Measurements from ENCODE around the gene TULP3. TPM values are rescaled to one million over a fixed set of nuclear protein-coding genes. Genes with fewer than 3 reads are reported as not detected.
"Not testable (repeated sequence)": the region's sequence is repeated elsewhere in the genome, so short reads cannot be mapped to it uniquely, and the experiment has no call there.

TULP3 gene
- total RNA-seq, 1 experiment from 2014 or later, result 11.7 TPM

GRCh38 chr12:2862876-2863275 lies 27.8 kb upstream of the TULP3 start:
- Histone ChIP-seq H3K79me2 (ENCODE audit: low read length) (no peaks in the 10 kb centered on the region), H3K4me2 (ENCODE audit: low read depth, low read length, poor library complexity, severe bottlenecking) (no peak overlapping the region), H3K27me3 (ENCODE audit: low read length) (no peaks in the 10 kb centered on the region), H3K27ac (ENCODE audit: low read length) (no peak overlapping the region), H3K9ac (ENCODE audit: low read length) (no peak overlapping the region), H2AFZ (ENCODE audit: low read length) (no peak overlapping the region), H4K20me1 (ENCODE audit: insufficient read depth, low read depth, low read length) (no peaks in the 10 kb centered on the region), H3K36me3 (ENCODE audit: insufficient read depth, low read length) (peaks cover 32% of the 10 kb centered on the region), H3K9me2 (replicated peaks; ENCODE audit: insufficient read depth, low read length) (no peaks in the 10 kb centered on the region), H3K9me3 (ENCODE audit: low read length) (no peaks in the 10 kb centered on the region), H3K4me1 (ENCODE audit: low read length) (peaks cover 6% of the 10 kb centered on the region; the same call in 1 of the 2 replicates), H3K4me3 (ENCODE audit: low read length) (no peak overlapping the region)
- DNase-seq, result peak; percentile 29

GRCh38 chr12:2863402-2863801 lies 27.3 kb upstream of the TULP3 start:
- H3K9me2 ChIP-seq (replicated peaks; ENCODE audit: insufficient read depth, low read length); DNase-seq: not testable (repeated sequence)
- H3K36me3 ChIP-seq (ENCODE audit: insufficient read depth, low read length), result peaks cover 34% of the 10 kb centered on the region

GRCh38 chr12:2864198-2864597 lies 26.5 kb upstream of the TULP3 start:
- no peak overlapping the region for H2AFZ ChIP-seq (ENCODE audit: low read length)
- H4K20me1 ChIP-seq (ENCODE audit: insufficient read depth, low read depth, low read length), result no peaks in the 10 kb centered on the region
- H3K9ac ChIP-seq (ENCODE audit: low read length), result no peak overlapping the region
- H3K4me1 ChIP-seq (ENCODE audit: low read length), result no peaks in the 10 kb centered on the region
- H3K4me2 ChIP-seq (ENCODE audit: low read depth, low read length, poor library complexity, severe bottlenecking), result no peak overlapping the region
- no peak overlapping the region for H3K4me3 ChIP-seq (ENCODE audit: low read length)
- DNase-seq, result peak; percentile 36
- no peak overlapping the region for H3K27ac ChIP-seq (ENCODE audit: low read length)
- no peaks in the 10 kb centered on the region for H3K79me2 ChIP-seq (ENCODE audit: low read length)
- no peaks in the 10 kb centered on the region for H3K9me2 ChIP-seq (replicated peaks; ENCODE audit: insufficient read depth, low read length)
- H3K36me3 ChIP-seq (ENCODE audit: insufficient read depth, low read length), result peaks cover 34% of the 10 kb centered on the region
- no peaks in the 10 kb centered on the region for H3K9me3 ChIP-seq (ENCODE audit: low read length)
- no peaks in the 10 kb centered on the region for H3K27me3 ChIP-seq (ENCODE audit: low read length)

More at GRCh38 chr12:2863402-2863801, 27.3 kb upstream of the TULP3 start:
- H3K79me2 ChIP-seq (ENCODE audit: low read length); H3K4me1 ChIP-seq (ENCODE audit: low read length); H3K4me3 ChIP-seq (ENCODE audit: low read length); H2AFZ ChIP-seq (ENCODE audit: low read length); H3K27ac ChIP-seq (ENCODE audit: low read length); H3K4me2 ChIP-seq (ENCODE audit: low read depth, low read length, poor library complexity, severe bottlenecking); H4K20me1 ChIP-seq (ENCODE audit: insufficient read depth, low read depth, low read length); H3K9ac ChIP-seq (ENCODE audit: low read length); H3K27me3 ChIP-seq (ENCODE audit: low read length); H3K9me3 ChIP-seq (ENCODE audit: low read length): not testable (repeated sequence)

GRCh38 chr12:2868986-2869632 lies 21.6 kb upstream of the TULP3 start:
- H3K4me1 ChIP-seq (ENCODE audit: low read length); H3K27me3 ChIP-seq (ENCODE audit: low read length); H3K27ac ChIP-seq (ENCODE audit: low read length); H2AFZ ChIP-seq (ENCODE audit: low read length); H3K9ac ChIP-seq (ENCODE audit: low read length); H3K4me3 ChIP-seq (ENCODE audit: low read length); H3K9me2 ChIP-seq (replicated peaks; ENCODE audit: insufficient read depth, low read length); DNase-seq; H4K20me1 ChIP-seq (ENCODE audit: insufficient read depth, low read depth, low read length); H3K4me2 ChIP-seq (ENCODE audit: low read depth, low read length, poor library complexity, severe bottlenecking); H3K9me3 ChIP-seq (ENCODE audit: low read length): not testable (repeated sequence)
- Histone ChIP-seq H3K36me3 (ENCODE audit: insufficient read depth, low read length) (peaks cover 33% of the 10 kb centered on the region; the same call in 1 of the 2 replicates), H3K79me2 (ENCODE audit: low read length) (peaks cover 28% of the 10 kb centered on the region)

- peaks cover 20% of the 10 kb centered on the region; the same call in 1 of the 2 replicates for H3K36me3 ChIP-seq (ENCODE audit: insufficient read depth, low read length)
- no peaks in the 10 kb centered on the region for H3K9me2 ChIP-seq (replicated peaks; ENCODE audit: insufficient read depth, low read length)
- peak overlapping the region; percentile 82 for H3K9ac ChIP-seq (ENCODE audit: low read length)
- no peaks in the 10 kb centered on the region for H3K9me3 ChIP-seq (ENCODE audit: low read length)
- H3K79me2 ChIP-seq (ENCODE audit: low read length), result peaks cover 90% of the 10 kb centered on the region
- peak overlapping the region; percentile 84 for H3K27ac ChIP-seq (ENCODE audit: low read length)
- peak overlapping the region; percentile 75 for H3K4me3 ChIP-seq (ENCODE audit: low read length)
- H3K4me1 ChIP-seq (ENCODE audit: low read length), result peaks cover 24% of the 10 kb centered on the region
- peak overlapping the region; percentile 96 for H3K4me2 ChIP-seq (ENCODE audit: low read depth, low read length, poor library complexity, severe bottlenecking)
- H3K27me3 ChIP-seq (ENCODE audit: low read length), result no peaks in the 10 kb centered on the region
- DNase-seq, result peak; percentile 72
- no peaks in the 10 kb centered on the region; the same call in 1 of the 2 replicates for H4K20me1 ChIP-seq (ENCODE audit: insufficient read depth, low read depth, low read length)
- H2AFZ ChIP-seq (ENCODE audit: low read length), result peak overlapping the region; percentile 10; the same call in 1 of the 2 replicates
Observed at GRCh38 chr12:2876431-2877046, 14.2 kb upstream of the TULP3 start.

DNA sequence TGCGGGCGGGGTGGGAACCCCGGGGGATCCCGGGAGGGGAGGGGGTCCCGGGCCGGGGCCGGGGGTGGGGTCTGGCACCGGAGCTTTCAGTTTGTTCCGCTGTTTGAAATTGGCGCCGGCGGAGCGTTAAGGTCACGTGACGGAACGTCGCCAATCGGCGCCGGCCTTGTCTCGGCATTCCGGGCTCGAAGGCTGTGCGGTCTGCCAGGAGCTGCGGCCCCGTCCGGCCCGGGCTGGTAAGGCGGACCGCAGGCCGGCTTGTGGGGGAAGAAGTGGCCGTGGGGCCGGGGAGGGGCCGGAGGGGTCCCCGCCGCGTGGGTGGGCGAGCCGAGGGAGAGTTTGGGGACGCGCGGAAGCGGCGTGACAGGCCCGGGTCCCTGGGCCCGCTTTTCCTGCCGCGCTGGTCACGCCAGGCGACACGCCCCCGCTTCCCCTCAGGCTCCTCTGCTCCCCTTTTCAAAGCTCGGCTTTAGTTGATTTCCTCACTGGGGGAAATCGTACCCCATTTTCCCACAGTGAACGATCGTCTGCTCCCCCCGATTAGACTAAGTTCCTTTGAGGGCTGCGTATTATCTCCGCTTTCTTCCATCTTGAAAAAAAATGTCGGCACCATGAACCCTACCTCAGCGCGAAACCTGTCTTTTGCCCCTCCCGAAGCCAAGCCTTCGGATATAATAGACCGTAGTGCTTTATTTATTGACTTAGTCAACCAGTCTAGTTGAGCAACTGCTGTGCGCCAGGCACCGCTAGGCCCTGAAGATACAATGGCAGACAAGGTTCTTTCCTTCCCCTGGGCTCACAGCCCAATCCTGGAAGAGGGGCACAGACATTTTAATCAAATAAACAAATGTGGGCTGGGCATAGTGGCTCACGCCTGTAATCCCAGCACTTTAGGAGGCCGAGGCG lies 13.4 kb upstream of the TULP3 start, which contains the start of the genes FOXM1 and RHNO1:
Gene FOXM1, minus strand, starts transcription at position 128 of the 906 bp plus-strand sequence. CDS start 2,696 bp downstream, outside the sequence.
Gene RHNO1, plus strand, starts transcription at position 177 of the 906 bp plus-strand sequence. CDS start 8,144 bp downstream, outside the sequence.
- H3K27ac ChIP-seq (ENCODE audit: low read length), result peak within 1 kb of the TSS; percentile 84
- H3K36me3 ChIP-seq (ENCODE audit: insufficient read depth, low read length), result peaks cover 15% of the 10 kb centered on the region; the same call in 1 of the 2 replicates
- H3K79me2 ChIP-seq (ENCODE audit: low read length), result peaks cover 89% of the 10 kb centered on the region
- no peaks in the 10 kb centered on the region; the same call in 1 of the 2 replicates for H4K20me1 ChIP-seq (ENCODE audit: insufficient read depth, low read depth, low read length)
- H3K9ac ChIP-seq (ENCODE audit: low read length), result peak within 1 kb of the TSS; percentile 82
- peaks cover 24% of the 10 kb centered on the region for H3K4me1 ChIP-seq (ENCODE audit: low read length)
- H3K27me3 ChIP-seq (ENCODE audit: low read length), result no peaks in the 10 kb centered on the region
- H3K4me2 ChIP-seq (ENCODE audit: low read depth, low read length, poor library complexity, severe bottlenecking), result peak within 1 kb of the TSS; percentile 96
- H3K4me3 ChIP-seq (ENCODE audit: low read length), result peak within 1 kb of the TSS; percentile 75
- H3K9me2 ChIP-seq (replicated peaks; ENCODE audit: insufficient read depth, low read length), result no peaks in the 10 kb centered on the region
- no peaks in the 10 kb centered on the region for H3K9me3 ChIP-seq (ENCODE audit: low read length)
- H2AFZ ChIP-seq (ENCODE audit: low read length), result peak within 1 kb of the TSS; percentile 15
- peak; percentile 95 for DNase-seq

DNA sequence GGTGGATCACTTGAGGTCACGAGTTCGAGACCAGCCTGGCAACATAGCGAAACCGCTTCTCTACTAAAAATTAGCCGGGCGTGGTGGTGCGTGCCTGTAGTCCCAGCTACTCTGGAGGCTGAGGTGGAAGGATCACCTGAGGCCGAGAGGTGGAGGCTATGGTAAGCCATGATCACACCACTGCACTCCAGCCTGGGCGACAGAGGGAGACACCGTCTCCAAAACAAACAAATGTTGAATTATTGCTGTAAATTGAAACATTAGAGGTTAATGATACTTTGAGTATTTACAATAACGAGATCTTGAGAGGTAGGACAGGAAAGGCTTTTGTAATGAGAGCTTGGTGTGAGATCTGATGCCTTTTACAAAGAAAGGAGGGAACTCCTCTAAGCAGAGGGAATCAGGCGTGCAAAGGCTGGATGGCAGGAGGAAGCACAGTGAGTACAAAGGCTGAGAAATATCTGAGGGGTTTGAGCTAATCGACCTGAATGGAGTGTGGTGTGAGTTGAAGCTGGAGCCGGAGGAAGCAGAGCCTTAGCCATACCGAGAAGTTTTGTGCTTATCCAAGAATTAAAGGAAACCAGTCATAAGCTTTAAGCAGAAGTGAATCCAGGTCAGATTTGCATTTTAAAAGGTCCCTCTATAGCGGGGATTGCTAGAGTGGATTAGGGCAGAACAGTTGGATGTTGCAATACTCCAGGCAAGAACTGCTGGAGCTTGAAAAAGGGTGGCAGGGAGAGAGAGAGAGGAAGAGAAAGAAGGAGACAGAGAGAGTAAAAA lies 12.5 kb upstream of the TULP3 start:
- Histone ChIP-seq H3K36me3 (ENCODE audit: insufficient read depth, low read length) (peaks cover 12% of the 10 kb centered on the region; the same call in 1 of the 2 replicates), H3K27ac (ENCODE audit: low read length) (peak overlapping the region; percentile 84), H3K4me3 (ENCODE audit: low read length) (peak overlapping the region; percentile 75), H4K20me1 (ENCODE audit: insufficient read depth, low read depth, low read length) (no peaks in the 10 kb centered on the region; the same call in 1 of the 2 replicates), H3K9me2 (replicated peaks; ENCODE audit: insufficient read depth, low read length) (no peaks in the 10 kb centered on the region), H2AFZ (ENCODE audit: low read length) (no peak overlapping the region), H3K4me1 (ENCODE audit: low read length) (peaks cover 24% of the 10 kb centered on the region), H3K27me3 (ENCODE audit: low read length) (no peaks in the 10 kb centered on the region), H3K79me2 (ENCODE audit: low read length) (peaks cover 87% of the 10 kb centered on the region), H3K9ac (ENCODE audit: low read length) (peak overlapping the region; percentile 82), H3K9me3 (ENCODE audit: low read length) (no peaks in the 10 kb centered on the region), H3K4me2 (ENCODE audit: low read depth, low read length, poor library complexity, severe bottlenecking) (peak overlapping the region; percentile 96)
- DNase-seq, result peak; percentile 87
